Skeletal muscle tissue (tissue), 4 donors: Measurements from ENCODE around the gene THRAP3. TPM values are rescaled to one million over a fixed set of nuclear protein-coding genes. Genes with fewer than 3 reads are reported as not detected.

Experiments
- H3K27ac ChIP-seq: one replicate; pipeline ENCODE4 v1.7.0; 2013; ENCODE audit warnings: mild to moderate bottlenecking, low read depth, low read length, inconsistent platforms
- H3K27me3 ChIP-seq, 3 donors: one replicate each; pipeline ENCODE4 v1.7.0; 2013; ENCODE audit warnings: low read length in 3 of 3; ENCODE audit not compliant: control insufficient read depth in 3 of 3, insufficient read depth in 3 of 3
- H3K36me3 ChIP-seq, 3 donors: one replicate each; pipeline ENCODE4 v1.7.0; 2013; ENCODE audit warnings: low read length in 3 of 3; ENCODE audit not compliant: control insufficient read depth in 3 of 3, insufficient read depth in 3 of 3
- H3K4me1 ChIP-seq, 3 donors: one replicate each; pipeline ENCODE4 v1.7.0; 2013; ENCODE audit warnings: low read length in 3 of 3, mild to moderate bottlenecking in 3 of 3; ENCODE audit not compliant: control insufficient read depth in 3 of 3, insufficient read depth in 3 of 3
- H3K4me3 ChIP-seq, 3 donors: one replicate each; pipeline ENCODE4 v1.7.0; 2013; ENCODE audit warnings: low read length in 3 of 3
- H3K9ac ChIP-seq, 3 donors: one replicate each; pipeline ENCODE4 v1.7.0; 2013; ENCODE audit warnings: low read length in 3 of 3, mild to moderate bottlenecking in 3 of 3, moderate library complexity in 2 of 3, low read depth in 1 of 3
- H3K9me3 ChIP-seq, 3 donors: one replicate each; pipeline ENCODE4 v1.7.0; 2013; ENCODE audit warnings: low read length in 3 of 3; ENCODE audit not compliant: control insufficient read depth in 3 of 3
- total RNA-seq: library from RNA; depleted of rRNA; stranded (reverse); fragments of >200 nt; gene quantifications from one replicate; pipeline ENCODE4 v1.2.3, GENCODE V29; 2014
- donor health status: Osteomylitis.

Gene THRAP3
- total RNA-seq, 1 donor from 2014 or later = 51.7 TPM

DNA sequence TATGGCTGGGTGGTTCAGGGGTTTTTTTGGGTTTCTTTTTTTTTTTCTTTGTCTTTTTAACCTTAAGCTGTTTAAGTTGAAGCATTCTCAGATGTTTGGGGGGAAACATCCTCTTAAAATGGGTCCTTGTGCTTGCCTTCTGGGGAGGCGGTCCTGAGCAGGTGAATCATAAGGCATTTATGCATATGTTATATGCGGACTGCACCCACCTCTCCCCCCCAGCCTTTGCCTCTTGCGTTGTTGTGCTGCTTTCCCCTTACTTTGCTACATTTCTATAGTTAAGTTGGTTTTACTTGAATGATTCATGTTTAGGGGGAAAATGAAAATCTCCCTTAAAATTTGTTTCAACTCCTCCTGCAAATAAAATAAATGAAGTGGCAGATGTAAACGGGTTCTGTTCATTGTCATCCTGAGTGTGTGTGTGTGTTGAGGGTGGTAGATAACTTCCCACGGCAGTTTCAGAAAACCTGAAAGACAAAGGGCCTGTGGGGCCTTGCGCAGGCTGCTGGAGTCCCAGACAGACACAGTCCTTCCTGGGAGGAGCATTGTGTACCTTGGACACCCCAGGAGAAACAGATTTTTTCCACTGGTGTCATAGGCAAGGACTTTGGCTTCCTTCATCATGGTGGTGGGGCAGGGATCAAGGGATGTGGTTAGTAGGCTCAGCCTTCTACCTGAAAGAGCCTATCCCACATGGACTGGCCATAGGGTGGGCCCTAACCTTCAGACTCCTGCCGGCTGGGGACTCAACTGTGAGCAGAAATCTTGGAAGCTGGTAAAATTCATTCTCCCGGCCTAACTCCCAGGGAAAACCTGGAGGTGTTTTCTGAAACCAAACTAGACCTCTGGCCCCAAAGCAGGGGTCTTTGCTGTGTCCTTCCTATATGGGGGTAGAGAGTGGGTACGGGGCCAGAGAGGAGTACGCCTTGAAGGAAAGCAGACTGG lies 81.0 kb downstream of the THRAP3 start:
- Histone ChIP-seq H3K9me3 (no peaks in the 10 kb centered on the region), H3K27ac (no peak overlapping the region), H3K4me1 (peaks cover 10 to 19% (median 11%) of the 10 kb centered on the region in 3 donors), H3K9ac (peak overlapping the region in 1 of 3 donors; percentile 77), H3K4me3 (no peak overlapping the region), H3K27me3 (no peaks in the 10 kb centered on the region), H3K36me3 (peaks cover 34 to 45% (median 44%) of the 10 kb centered on the region in 3 donors)

DNA sequence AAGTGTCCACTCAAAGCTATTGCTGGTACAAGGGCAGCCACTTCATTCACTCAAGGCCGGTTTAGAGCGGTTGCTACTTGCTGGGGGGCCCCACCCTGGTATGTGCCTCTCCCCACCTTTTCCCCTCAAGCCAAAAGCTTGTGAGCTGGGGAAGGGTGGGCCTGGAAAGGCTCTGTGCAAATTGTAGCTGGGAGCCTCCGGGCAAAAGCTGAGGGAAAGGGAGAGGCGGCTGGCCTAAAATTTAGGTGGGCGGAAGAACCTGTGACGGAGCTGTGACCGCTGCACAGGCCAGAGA lies 81.6 kb downstream of the THRAP3 start:
- Histone ChIP-seq H3K4me1 (peaks cover 10 to 19% (median 11%) of the 10 kb centered on the region in 3 donors), H3K36me3 (peaks cover 34 to 39% (median 38%) of the 10 kb centered on the region in 3 donors), H3K9ac (peak overlapping the region in 2 of 3 donors; percentile 62 to 77), H3K27ac (peak overlapping the region; percentile 44), H3K4me3 (peak overlapping the region in 2 of 3 donors; percentile 71 to 82), H3K27me3 (no peaks in the 10 kb centered on the region), H3K9me3 (no peaks in the 10 kb centered on the region)

DNA sequence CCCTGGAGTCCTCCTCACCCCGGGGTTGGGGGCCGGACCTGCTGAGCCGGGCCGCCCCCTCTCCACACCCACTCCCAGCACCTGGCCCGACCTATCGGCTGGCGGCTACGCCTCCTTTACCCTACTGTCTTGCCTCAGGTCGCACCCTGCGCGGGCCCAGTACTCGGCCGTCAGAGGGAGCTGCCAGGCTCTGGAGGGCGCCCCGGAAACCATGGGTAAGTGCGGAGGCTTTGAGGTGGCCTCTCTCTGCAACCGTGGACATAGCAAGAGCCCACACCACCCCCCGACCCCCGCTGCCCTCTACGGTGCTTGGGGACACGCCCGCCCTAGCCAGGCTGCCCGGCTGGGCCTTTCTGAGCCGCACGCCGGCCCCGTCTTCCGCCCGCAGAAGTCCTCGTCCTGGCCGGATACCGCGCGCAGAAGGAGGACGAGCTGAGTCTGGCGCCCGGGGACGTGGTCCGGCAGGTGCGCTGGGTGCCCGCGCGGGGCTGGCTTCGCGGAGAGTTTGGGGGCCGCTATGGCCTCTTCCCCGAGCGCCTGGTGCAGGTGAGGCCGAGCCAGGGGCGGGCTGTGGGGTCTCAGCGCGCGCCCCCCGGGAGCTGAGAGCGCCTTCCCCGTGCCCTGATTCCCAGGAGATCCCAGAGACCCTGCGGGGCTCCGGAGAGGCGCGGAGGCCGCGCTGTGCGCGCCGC lies 82.1 kb downstream of the THRAP3 start, which contains the start of gene SH3D21:
TSS of gene SH3D21 (plus strand) at position 159 of the 692 bp plus-strand sequence. CDS start at position 212, 53 bp downstream.
- Histone ChIP-seq H3K9ac (peak within 1 kb of the TSS; percentile 62 to 77 (median 72)), H3K36me3 (peaks cover 30 to 34% (median 33%) of the 10 kb centered on the region in 3 donors), H3K9me3 (no peaks in the 10 kb centered on the region)

DNA sequence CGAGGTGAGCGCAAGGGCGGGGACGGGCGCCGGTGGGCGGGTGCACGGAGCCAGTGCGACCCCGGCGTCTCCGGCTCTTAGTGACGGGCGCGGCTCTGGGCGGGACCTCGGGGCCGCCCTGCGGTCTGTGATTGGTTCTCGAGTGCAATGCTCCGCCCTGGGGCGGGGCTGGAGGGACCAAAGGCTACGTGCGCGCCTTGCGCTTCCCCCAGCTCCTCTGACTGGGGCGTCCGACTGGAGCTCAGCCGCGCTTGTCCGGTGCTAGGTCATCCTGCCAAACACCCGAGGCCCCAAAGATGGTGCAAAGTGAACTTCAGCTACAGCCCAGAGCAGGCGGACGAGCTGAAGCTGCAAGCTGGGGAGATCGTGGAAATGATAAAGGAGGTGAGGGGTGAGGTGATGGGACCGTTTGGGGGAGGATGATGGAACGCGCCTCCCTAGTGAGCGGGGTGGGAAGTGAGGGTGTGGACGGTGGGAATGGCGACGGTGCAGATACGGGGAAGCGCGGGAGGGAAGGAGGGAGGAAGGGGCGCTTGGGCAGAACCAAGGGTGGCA lies 82.7 kb downstream of the THRAP3 start:
- Histone ChIP-seq H3K9ac (peak overlapping the region; percentile 62 to 77 (median 72)), H3K36me3 (peaks cover 23 to 27% (median 26%) of the 10 kb centered on the region in 3 donors), H3K27me3 (no peaks in the 10 kb centered on the region), H3K27ac (no peak overlapping the region), H3K4me3 (peak overlapping the region; percentile 71 to 86 (median 82)), H3K9me3 (no peaks in the 10 kb centered on the region), H3K4me1 (peaks cover 10 to 19% (median 11%) of the 10 kb centered on the region in 3 donors)

More for the DNA sequence above, 82.1 kb downstream of the THRAP3 start, which contains the start of gene SH3D21:
- H3K4me3 ChIP-seq = peak within 1 kb of the TSS; percentile 71 to 86 (median 82)
- H3K27me3 ChIP-seq = no peaks in the 10 kb centered on the region
- peaks cover 10 to 19% (median 11%) of the 10 kb centered on the region in 3 donors for H3K4me1 ChIP-seq
- H3K27ac ChIP-seq = peak within 1 kb of the TSS; percentile 44

DNA sequence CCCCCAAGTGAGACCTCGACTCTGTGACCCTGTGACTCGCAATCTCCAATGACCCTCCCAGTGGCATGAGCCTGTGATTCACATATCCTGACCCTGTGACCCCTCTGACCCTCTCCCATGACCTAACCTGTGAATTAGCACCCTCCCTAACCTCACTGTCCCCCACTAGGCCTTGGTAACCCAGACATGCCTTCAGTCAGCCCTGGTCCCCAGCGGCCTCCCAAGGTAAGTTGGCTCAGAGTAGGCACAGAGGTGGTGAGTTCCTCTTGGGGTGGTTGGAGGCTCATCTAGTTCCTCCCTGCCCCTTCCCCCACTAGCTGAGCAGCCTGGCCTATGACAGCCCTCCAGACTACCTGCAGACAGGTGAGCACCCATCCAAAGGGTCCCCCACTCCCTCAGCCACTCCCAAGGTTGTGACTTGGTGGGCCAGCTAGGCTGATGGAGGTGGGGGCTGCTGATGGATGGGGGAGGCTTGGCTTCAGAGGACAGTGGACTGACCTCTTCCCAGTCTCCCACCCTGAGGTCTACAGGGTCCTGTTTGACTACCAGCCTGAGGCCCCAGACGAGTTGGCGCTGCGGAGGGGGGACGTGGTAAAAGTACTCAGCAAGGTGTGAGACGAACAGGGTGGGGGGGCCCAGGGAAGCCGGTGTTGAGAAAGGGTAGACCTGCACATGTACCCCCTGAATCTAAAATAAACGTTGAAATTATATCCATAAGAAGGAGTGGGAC lies 83.5 kb downstream of the THRAP3 start:
- peaks cover 17 to 21% (median 20%) of the 10 kb centered on the region in 3 donors for H3K36me3 ChIP-seq
- H3K9ac ChIP-seq = peak overlapping the region in 1 of 3 donors; percentile 77
- H3K27ac ChIP-seq = no peak overlapping the region
- no peaks in the 10 kb centered on the region for H3K27me3 ChIP-seq
- no peaks in the 10 kb centered on the region for H3K9me3 ChIP-seq
- H3K4me1 ChIP-seq = peaks cover 10 to 19% (median 11%) of the 10 kb centered on the region in 3 donors
- peak overlapping the region; percentile 71 to 86 (median 82) for H3K4me3 ChIP-seq

DNA sequence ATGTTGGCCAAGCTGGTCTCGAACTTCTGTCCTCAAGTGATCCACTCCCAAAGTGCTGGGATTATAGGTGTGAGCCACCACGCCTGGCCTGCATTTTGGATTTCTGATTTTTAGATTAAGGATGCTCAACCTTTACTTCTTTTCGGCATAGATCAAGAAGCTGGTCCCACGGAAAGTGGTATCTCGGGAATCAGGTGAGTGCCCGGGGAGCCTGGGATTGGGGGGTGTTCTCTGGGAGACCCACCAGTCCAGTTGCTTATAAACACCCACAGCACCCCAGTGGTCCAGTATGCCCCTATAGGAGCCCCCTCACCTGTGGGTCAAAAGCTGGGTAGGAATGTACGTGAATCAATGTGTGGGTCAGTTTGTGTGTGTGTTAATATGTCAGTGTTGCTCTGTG lies 85.2 kb downstream of the THRAP3 start:
- Histone ChIP-seq H3K4me3 (no peak overlapping the region), H3K9me3 (no peaks in the 10 kb centered on the region), H3K9ac (no peak overlapping the region), H3K27me3 (no peaks in the 10 kb centered on the region), H3K36me3 (peaks cover 5 to 7% (median 6%) of the 10 kb centered on the region in 3 donors), H3K27ac (no peak overlapping the region), H3K4me1 (peaks cover 10 to 19% (median 11%) of the 10 kb centered on the region in 3 donors)

DNA sequence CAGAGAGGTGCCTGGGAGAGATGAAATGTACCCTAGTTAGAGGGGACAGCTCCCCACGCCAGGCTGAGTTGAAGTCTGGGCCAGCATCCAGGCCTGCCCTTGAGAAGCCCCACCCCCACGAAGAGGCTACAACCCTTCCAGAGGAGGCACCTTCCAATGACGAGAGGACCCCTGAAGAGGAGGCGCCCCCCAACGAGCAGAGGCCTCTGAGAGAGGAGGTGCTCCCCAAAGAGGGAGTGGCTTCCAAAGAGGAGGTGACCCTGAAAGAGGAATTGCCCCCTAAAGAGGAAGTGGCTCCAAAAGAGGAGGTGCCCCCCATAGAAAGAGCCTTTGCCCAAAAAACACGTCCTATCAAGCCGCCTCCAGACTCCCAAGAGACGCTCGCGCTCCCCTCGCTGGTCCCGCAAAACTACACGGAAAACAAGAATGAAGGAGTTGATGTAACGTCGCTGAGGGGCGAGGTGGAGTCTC lies 96.1 kb downstream of the THRAP3 start:
- peak overlapping the region in 1 of 3 donors; percentile 25 for H3K9ac ChIP-seq
- H3K9me3 ChIP-seq = no peaks in the 10 kb centered on the region
- H3K27ac ChIP-seq = peak overlapping the region; percentile 47
- peaks cover 0 to 19% (median 6%) of the 10 kb centered on the region in 3 donors for H3K27me3 ChIP-seq
- peaks cover 0 to 2% (median 0%) of the 10 kb centered on the region in 3 donors for H3K36me3 ChIP-seq
- peak overlapping the region in 2 of 3 donors; percentile 58 to 67 for H3K4me3 ChIP-seq
- peaks cover 11 to 24% (median 18%) of the 10 kb centered on the region in 3 donors for H3K4me1 ChIP-seq

DNA sequence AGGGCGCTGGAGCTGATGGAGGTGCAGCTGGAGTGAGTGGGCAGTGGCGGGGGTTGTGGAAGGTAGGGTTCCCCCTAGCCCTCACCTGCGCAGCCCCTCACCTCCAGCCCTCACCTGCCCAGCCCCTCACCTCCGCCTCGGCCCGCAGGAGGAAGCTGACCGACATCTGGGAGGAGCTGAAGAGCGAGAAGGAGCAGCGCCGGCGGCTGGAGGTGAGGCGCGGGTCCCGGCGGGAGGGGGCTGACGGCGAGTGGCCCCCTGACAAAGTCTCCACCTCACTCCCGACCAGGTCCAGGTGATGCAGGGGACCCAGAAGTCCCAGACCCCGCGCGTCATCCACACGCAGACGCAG lies 96.5 kb downstream of the THRAP3 start:
- Histone ChIP-seq H3K4me3 (peak overlapping the region; percentile 48 to 67 (median 58)), H3K36me3 (peaks cover 0 to 2% (median 0%) of the 10 kb centered on the region in 3 donors), H3K9me3 (no peaks in the 10 kb centered on the region), H3K4me1 (peaks cover 11 to 24% (median 18%) of the 10 kb centered on the region in 3 donors), H3K9ac (peak overlapping the region in 1 of 3 donors; percentile 25), H3K27me3 (peaks cover 0 to 19% (median 6%) of the 10 kb centered on the region in 3 donors), H3K27ac (peak overlapping the region; percentile 47)
